Iris pigment epithelial cell (primary cell): Measurements from ENCODE around the gene CARTPT.
A peak's percentile ranks its signal among the peaks of the same experiment; 100 is the strongest.

Experiments used
- DNase-seq: peaks from one replicate; pipeline ENCODE4 v3.0.0-alpha.2; 2011; ENCODE audit warnings: low read depth

Gene CARTPT

DNA sequence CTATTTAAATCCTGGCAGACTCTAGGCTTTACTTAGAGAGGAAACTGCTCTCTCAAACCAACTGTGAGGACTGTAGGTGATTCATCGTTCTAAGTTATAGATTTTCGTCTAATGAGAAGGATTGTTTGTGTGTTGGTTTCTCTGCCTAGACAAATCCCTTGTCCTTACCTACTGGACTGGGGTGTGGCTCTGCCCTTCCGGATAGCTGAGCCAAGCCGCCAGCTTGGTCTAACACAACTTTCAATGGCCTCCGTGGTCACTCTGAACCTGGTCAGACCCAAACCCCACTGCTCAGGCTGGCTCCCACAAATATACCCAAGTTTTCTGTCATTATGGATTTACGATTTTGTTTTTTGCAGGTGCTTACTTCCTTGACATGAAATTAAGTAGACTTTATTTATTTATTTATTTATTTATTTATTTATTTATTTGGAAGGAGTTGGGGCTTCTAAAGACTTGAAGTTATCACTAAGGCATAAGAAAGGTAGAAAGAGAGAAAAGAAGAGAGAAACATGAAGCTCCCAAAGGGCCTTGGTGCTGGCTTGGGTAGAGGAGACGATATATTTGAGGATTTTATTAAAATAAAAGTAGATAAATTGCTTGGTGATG is 19.0 kb downstream of the CARTPT start:
- DNase-seq: no peak

DNA sequence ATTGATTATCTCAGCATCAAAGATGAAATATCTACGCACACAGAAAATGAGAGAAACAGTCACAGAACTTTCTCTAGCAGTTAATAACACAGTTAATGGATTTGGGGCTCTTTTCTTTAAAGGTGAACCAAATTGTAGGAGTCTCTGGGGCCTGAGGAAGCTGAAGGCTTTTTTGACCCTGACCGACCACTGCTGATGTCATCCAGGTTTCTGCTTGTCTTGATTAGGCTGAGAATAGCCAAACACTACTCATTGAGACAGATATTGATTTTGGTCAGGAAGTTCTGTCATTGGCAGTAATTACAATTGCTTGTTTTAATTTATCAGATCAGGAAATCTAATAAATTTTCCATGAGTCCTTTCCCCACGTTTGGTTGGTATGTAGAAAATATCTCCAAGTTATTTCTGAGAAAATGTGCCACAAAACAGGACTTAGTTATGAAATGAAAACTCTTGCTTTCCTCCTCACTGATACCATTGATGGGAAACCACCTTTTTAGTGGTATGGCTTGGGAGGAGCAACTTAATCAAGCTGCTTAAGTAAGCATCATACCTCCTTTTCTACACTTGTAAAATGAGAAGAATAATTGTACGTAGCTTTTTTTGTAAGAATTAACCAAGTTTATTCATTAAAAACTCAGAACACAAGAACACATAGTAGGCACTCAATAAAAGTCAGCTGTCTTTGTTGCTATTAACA is 19.7 kb downstream of the CARTPT start:
- DNase-seq: no peak

DNA sequence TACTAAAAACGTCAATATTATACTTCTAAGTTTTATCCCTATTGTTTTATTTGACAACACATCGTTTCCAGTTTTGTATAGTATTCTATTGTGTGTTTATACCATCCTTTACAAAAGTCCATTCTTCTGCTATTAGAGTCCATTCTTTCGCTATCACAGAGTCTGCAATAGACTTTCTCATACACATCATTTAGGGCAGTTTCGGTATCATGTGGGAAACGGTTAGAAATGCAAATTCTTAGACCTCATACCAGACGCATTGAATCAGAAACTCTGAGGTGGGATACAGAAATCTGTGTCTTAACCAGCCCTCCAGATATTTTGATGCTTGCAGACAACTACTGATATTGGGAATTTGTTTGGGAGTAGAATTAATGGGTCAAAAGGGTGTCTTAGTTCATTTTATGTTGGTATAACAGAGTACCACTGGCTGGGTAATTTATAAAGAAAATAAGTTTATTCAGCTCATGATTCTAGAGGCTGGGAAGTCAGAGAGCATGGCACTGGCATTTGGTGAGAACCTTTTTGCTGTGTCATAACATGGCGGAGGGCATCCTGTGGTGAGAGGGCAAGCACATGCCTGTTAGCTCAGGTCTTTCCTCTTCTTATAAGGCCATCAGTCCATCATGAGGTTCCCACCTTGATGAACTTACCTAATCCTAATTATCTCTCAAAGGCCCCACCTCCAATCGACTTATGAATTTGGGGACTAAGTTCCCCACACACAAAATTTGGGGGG is 21.1 kb downstream of the CARTPT start:
- no peak for DNase-seq

DNA sequence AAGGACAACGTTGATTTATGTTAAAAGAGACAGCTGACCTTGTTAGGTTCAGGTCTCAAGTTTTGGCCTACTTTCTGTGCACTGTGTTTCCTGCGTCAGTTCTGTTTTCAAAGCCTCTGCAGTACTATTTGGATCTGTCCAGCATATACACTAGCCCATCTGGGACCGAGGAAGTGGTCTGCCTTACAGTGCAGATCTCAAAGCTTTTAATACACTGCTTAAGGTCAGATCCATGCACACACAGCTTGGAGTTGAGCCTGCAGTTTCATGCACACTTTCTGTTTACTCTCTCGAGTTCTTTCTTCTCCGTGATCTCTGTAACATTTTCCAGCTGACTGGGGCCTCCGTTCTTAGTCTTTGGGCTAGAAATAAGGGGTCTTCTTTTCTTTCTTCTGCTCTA is 24.1 kb downstream of the CARTPT start:
- DNase-seq: no peak

DNA sequence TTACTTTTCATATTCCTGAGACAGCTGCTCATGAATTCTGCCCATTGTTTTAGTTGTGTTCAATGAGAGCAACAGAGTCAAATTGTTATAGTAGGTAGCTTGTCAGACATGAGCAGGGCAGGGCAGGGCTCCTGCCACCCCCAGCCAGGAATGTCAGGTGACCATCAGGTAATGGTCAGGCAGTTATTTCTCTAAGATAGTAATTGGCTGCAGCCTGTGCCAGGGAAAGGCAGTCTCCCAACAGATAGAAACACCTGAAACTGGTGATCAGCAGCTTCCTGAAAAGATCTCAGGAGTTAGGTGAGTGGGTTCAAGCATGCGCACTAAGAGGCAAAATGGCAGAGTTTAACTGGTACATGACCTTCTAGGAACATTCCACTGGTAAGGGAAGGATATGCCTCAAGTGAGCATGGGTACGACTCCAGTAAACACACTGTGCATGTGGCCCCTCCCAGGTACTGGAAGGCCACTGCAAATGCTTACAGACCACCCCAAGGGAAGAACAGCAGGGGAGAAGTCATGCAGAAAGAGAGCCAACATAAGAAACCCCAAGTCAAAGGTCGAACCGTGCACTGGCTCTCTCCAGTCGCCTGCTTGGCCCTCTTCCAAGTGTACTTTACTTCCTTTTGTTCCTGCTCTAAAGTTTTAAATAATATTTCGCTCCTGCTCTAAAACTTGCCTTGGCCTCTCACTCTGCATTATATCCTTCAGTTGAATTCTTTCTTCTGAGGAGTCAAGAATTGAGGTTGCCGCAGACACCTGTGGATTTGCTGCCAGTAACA is 25.1 kb downstream of the CARTPT start:
- DNase-seq: no peak

DNA sequence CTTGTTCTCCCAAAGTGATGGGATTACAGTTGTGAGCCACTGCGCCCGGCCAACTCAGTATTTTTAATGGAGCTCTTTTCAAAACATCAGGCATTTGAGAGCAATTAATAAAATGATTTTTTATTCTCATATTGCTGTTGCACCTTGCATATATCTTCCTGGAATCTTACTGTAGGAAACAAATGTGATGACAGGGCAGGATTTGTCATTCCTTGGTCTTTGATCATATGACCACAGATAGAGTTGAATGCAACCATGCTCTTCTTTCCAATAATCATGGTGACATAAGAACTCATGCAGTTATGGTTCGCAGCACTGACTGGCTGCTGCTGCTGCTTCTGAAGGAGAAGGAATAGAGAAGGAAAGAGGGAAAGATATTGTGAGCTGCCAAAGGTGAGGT is 28.1 kb downstream of the CARTPT start:
- no peak for DNase-seq

DNA sequence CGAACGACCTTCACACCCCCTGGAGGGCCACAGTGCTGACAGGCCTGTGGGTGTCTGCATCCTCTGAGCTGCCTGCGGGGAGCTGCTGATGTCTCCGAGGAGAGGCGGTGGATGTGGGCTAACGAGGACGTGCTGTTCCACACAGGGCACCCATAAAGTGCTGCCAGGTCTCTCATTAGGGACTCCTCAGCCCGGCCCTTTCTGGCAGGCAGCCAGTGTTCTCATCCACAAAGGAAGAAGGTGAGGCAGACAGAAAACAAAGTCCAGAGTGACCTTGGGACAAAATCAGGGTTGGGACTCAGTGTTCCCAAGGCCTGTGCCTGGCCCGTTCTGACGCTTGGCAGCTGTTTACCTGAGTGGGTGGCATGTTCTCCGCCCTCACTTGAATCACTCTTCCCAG is 29.3 kb downstream of the CARTPT start:
- no peak for DNase-seq

DNA sequence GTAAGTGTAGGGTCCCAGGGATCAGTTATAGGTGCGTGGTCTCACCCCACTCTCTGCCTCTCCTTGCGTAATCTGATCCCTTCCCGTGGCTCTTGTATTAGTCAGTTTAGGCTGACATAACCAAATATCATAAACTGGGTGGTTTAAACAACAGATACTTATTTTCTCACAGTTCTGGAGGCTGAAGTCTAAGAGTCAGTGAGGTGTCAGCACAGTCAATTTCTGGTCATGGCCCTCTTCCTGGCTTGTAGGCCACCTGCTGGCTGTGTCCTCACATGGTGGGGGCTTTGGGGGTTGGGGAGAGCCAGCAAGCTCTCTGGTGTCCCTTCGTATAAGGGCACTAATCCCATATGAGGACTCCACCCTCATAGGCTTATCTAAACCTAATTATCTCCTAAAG is 32.3 kb downstream of the CARTPT start:
- DNase-seq: peak; percentile 8

DNA sequence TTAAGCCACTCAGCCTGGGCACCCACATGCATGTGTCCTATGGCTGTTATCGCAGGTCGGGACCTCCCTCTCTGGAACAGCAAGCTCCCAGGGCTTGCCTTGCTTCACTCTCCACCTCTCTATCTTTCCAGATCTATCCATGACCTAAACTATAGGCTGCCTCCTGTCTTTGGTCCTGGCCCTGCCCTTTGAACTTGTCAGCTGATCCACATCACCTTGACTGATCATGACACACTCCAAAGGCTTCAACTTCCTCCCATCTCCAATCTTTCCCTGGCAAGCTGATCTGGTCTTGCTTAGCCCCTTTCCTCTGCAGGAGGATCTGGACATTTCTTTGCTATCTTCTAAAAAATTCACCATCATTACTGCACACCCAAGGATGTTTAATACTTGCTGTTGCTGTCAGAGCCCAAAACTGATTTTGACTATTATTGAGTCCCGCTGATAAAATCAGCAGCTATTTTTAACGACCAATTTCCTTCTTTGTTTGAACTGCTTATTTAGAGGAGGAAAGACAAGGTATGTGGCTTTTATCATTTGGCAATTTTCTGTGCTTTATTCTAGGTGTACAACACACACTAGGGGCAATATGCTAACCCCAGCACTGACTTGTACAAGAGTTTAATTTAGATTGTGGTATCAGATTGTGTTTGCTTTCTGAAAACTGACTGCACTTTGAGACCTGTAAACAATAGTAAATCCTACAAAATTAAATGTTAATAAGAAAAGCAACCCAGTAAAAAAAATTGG is 33.5 kb downstream of the CARTPT start:
- no peak for DNase-seq

DNA sequence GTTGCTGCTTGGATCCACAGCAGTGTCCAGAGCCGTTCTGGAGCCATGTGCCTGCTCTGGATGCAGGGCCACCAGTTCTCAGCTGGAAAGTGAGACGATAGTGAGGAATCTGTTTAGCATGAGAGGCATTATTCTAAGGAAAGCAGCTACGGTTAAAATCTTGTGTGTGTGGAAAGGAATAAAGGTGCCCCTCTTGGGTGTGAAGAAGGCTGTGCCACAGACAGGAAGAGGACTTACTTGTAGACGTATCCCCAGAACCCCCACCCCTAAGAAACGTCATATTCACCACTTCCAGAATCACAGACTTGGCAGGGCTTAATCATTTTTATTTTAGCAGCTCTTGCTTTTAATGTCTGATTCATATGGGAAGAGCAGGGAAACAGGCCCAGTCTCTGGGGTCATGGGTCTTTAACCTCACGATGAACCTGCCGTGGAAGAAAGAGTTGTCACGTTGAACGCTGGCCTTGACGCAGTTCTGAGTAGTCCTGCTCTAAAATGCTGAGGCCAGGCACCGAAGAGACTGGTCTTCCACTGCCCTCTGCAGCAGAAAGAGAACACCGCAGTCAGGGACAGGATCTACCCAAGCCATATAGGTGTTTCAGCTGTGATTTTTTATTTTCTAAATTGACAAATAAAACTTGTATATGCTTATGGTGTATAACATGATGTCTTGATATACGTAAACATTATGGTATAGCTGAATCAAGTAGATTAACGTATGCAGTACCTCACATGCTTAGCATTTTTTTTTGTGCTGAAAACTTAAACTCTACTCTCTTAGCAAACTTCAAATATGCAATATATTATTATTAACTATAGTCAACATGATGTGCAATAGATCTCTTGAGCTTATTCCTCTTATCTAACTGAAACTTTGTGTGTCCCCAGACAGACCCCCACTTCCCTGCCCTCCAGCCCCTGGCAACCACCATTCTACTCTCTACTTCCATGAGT is 38.8 kb downstream of the CARTPT start:
- DNase-seq: peak; percentile 81

DNA sequence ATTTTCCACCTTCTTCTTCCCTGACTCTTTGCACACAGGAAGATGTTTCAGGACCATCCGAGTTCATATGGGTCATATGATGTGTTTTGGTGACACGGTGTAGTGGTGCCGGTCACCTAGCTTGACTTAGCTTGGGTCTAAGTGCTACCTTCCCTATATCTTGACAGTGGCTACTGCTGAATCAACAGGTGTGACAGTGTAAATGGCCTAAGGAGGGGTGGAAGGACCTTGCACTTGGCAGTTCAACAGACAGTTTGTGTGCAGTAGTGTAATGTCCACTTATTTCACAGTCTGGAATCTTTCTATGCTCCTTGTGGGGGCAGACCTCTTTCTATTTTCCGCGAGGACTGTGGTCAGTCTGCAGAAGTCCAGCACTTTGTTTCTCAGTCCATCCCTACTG is 43.8 kb downstream of the CARTPT start:
- no peak for DNase-seq

DNA sequence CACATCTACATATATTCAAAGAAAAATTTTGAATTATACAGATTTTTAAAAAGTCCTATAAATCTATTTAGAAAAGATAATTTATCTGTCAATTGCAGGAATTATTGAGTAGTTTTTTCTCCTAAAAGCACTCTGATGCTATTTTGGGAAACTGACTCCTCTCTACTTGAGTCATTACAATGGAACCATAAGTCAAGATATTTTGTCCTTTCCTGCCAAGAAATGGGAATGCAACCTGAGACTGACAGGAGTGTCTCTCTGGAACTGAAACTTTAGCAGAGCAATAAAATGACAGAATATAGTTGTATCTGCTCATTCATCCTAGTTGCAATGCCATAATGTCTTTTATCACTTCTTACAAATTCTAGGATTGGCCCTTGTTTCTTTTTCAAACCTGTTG is 48.6 kb downstream of the CARTPT start:
- peak; percentile 18 for DNase-seq

DNA sequence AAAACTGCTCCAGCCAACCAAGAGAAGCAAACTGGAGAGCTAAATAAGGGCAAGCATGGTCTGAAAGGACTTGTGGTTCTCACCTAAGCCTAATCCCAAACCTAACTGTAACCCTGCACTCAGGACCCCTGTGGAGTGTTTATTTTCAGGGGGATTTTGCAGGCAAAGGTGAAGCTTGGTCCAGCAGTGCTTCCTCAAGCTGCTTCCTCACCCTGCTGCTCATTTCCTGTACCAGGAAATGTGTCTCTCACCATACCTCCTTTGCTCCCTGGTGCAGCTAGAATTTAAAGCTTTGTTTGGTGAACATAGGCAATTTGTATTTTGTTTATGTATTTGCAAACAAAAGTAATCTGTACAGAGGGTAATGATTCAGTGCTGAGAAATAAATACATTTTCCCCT is 50.2 kb downstream of the CARTPT start:
- no peak for DNase-seq

DNA sequence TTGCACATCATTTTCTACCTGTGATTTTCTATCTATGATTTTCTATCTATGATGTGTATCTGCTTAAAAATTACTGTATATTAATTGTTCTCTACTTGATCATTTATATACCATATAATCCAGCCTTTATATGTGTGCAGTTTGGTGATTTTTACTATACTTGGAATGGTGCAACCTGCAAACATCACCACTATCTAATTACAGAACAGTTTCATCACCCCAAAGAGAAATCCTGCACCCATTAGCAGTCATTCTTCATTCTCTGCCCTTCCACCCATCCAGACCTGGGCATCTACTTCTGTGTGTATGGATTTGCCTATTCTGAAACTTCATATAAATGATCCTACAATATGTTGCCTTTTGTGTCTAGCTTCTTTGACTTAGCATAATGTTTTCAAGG is 51.3 kb downstream of the CARTPT start:
- no peak for DNase-seq
